ENCODE data around the gene ETV6.

ETV6 gene

GRCh38 chr12:11805043-11805442 is 155.6 kb downstream of the ETV6 start:
- no peak for DNase-seq (ENCODE audit: low spot score)
- no peak for TF ChIP-seq CTCF (IDR thresholded peaks at IDR 0.05; ENCODE audit: borderline replicate concordance, control extremely low read depth, extremely low read depth, insufficient read depth, missing control alignments)
- in situ Hi-C loops (cut with MboI; ENCODE audit: low sequenced_read_pairs, unreplicated experiment) = no loop called here

- no peak for DNase-seq (ENCODE audit: low spot score)
- TF ChIP-seq CTCF (IDR thresholded peaks at IDR 0.05; ENCODE audit: borderline replicate concordance, control extremely low read depth, extremely low read depth, insufficient read depth, missing control alignments) = no peak
- in situ Hi-C loops (cut with MboI; ENCODE audit: low sequenced_read_pairs, unreplicated experiment) = no loop called here
Observed at GRCh38 chr12:11805680-11806079, 156.2 kb downstream of the ETV6 start.

GRCh38 chr12:11807458-11807857 is 158.0 kb downstream of the ETV6 start:
- DNase-seq (ENCODE audit: low spot score) = no peak
- no peak for TF ChIP-seq CTCF (IDR thresholded peaks at IDR 0.05; ENCODE audit: borderline replicate concordance, control extremely low read depth, extremely low read depth, insufficient read depth, missing control alignments)
- in situ Hi-C loops (cut with MboI; ENCODE audit: low sequenced_read_pairs, unreplicated experiment) = no loop called here

- no peak for TF ChIP-seq CTCF (IDR thresholded peaks at IDR 0.05; ENCODE audit: borderline replicate concordance, control extremely low read depth, extremely low read depth, insufficient read depth, missing control alignments)
- in situ Hi-C loops (cut with MboI; ENCODE audit: low sequenced_read_pairs, unreplicated experiment) = no loop called here
- DNase-seq (ENCODE audit: low spot score) = no peak
Observed at GRCh38 chr12:11808931-11809330, 159.5 kb downstream of the ETV6 start.

- in situ Hi-C loops (cut with MboI; ENCODE audit: low sequenced_read_pairs, unreplicated experiment) = no loop called here
- no peak for DNase-seq (ENCODE audit: low spot score)
- TF ChIP-seq CTCF (IDR thresholded peaks at IDR 0.05; ENCODE audit: borderline replicate concordance, control extremely low read depth, extremely low read depth, insufficient read depth, missing control alignments) = no peak
Observed at GRCh38 chr12:11810206-11810545, 160.7 kb downstream of the ETV6 start.

GRCh38 chr12:11811008-11811407 is 161.5 kb downstream of the ETV6 start:
- TF ChIP-seq CTCF (IDR thresholded peaks at IDR 0.05; ENCODE audit: borderline replicate concordance, control extremely low read depth, extremely low read depth, insufficient read depth, missing control alignments) = no peak
- peak; percentile 43 for DNase-seq (ENCODE audit: low spot score)
- in situ Hi-C loops (cut with MboI; ENCODE audit: low sequenced_read_pairs, unreplicated experiment) = no loop called here

- in situ Hi-C loops (cut with MboI; ENCODE audit: low sequenced_read_pairs, unreplicated experiment) = no loop called here
- peak; percentile 29 for DNase-seq (ENCODE audit: low spot score)
- no peak for TF ChIP-seq CTCF (IDR thresholded peaks at IDR 0.05; ENCODE audit: borderline replicate concordance, control extremely low read depth, extremely low read depth, insufficient read depth, missing control alignments)
Observed at GRCh38 chr12:11812241-11812585, 162.7 kb downstream of the ETV6 start.

Measured in GM13976 (cell line).